ENCODE data around the gene CHD6. TPM values are rescaled to one million over a fixed set of nuclear protein-coding genes. Genes with fewer than 3 reads are reported as not detected.
A peak's percentile ranks its signal among the peaks of the same experiment; 100 is the strongest.

The CHD6 gene
- total and polyA plus RNA-seq, 2 of the 13 experiments (the other 11 are each of a cell fraction or from before 2014, with no cell fraction given): 14.4 to 52.0 TPM

GRCh38 chr20:41540459-41540858, 77.7 kb downstream of the CHD6 start:
- 61% methylated on average over 3 of the region's 3 CpGs for WGBS (ENCODE audit: low lambda C conversion rate)
- Histone ChIP-seq H3K36me3 (replicated peaks in 1 of 2; ENCODE audit: control insufficient read depth in 1 of 2, insufficient read depth in 2 of 2, low read length in 2 of 2) (no peaks in the 10 kb centered on the region), H3K27ac (ENCODE audit: extremely low read length, insufficient read depth, low read length) (peak overlapping the region; percentile 0), H2AFZ (ENCODE audit: low read length) (no peak overlapping the region), H3K4me1 (ENCODE audit: insufficient read depth, low read length) (peaks cover 65% of the 10 kb centered on the region), H3K9me3 (ENCODE audit: low read length) (0 out of 2 replicates have a peak, but pooled peaks cover 5% of the 10 kb centered on the region), H3K4me3 (replicated peaks in 1 of 3; ENCODE audit: insufficient read depth in 1 of 3, low read depth in 2 of 3, low read length in 3 of 3) (no peak overlapping the region), H3K9ac (ENCODE audit: insufficient read depth, low read depth, low read length) (no peak overlapping the region), H3K79me2 (ENCODE audit: insufficient read depth, low read length) (peaks cover 67% of the 10 kb centered on the region), H3K4me2 (ENCODE audit: low read depth, low read length) (peak overlapping the region; percentile 50), H4K20me1 (ENCODE audit: insufficient read depth, low read length) (peaks cover 9% of the 10 kb centered on the region; the same call in 1 of the 2 replicates), H3K27me3 (ENCODE audit: control insufficient read depth in 1 of 2, insufficient read depth in 2 of 2, low read length in 2 of 2) (no peaks in the 10 kb centered on the region)
- in situ Hi-C loops (cut with HindIII; ENCODE audit: extremely low pct_ligation_motif_present, low pct_unique_long_range_greater_than_20kb) (no loop called here), intact Hi-C loops (cut with micrococcal nuclease; ENCODE audit: unreplicated experiment) (no loop called here)
- peak; percentile 45 for DNase-seq (ENCODE audit: low spot score)
- ChIA-PET CTCF (ENCODE audit: low intra/inter-chr PET ratio, low total read pairs) (no interaction called here), POLR2A (interaction anchor here (1.1 to 3.1 kb wide), 2 partner anchors 12 to 78 kb away, joined by 3 to 14 read pairs; partner anchors contain the start of gene CHD6)
- BruUV-seq (replicated peaks): no TSS peak
- FAIRE-seq: peak; percentile 46
- no peak for ATAC-seq
- TF ChIP-seq GATAD2A (CRISPR knock-in tag; IDR thresholded peaks at IDR 0.05) (peak; percentile 61), ZNF234 (CRISPR knock-in tag; conservative IDR thresholded peaks at IDR 0.05) (no peak), HMGXB4 (CRISPR knock-in tag; IDR thresholded peaks at IDR 0.05; ENCODE audit: borderline replicate concordance in 1 of 2, low read depth in 1 of 2) (0 out of 4 replicates have a peak, but pooled peaks of 1 of the 2 experiments have one; percentile 18), PBX2 (CRISPR knock-in tag; IDR thresholded peaks at IDR 0.05) (no peak), ZNF597 (CRISPR knock-in tag; IDR thresholded peaks at IDR 0.05) (no peak), KDM1A (CRISPR knock-in tag; IDR thresholded peaks at IDR 0.05) (no peak), JARID2 (CRISPR knock-in tag; IDR thresholded peaks at IDR 0.05; ENCODE audit: insufficient replicate concordance) (peak; percentile 30), HNF1B (CRISPR knock-in tag; IDR thresholded peaks at IDR 0.05) (no peak), YEATS4 (CRISPR knock-in tag; IDR thresholded peaks at IDR 0.05; ENCODE audit: borderline replicate concordance) (no peak), ATF4 (CRISPR knock-in tag; IDR thresholded peaks at IDR 0.05) (no peak), MXD1 (CRISPR knock-in tag; IDR thresholded peaks at IDR 0.05) (no peak), FOXK2 (IDR thresholded peaks at IDR 0.05) (no peak), LRRFIP1 (CRISPR knock-in tag; conservative IDR thresholded peaks at IDR 0.05) (no peak)

All from HepG2 (cell line).